Testis (tissue), 2 donors: ENCODE data around the gene POLQ.

ENCODE experiments used
- POLR2A ChIP-seq: fragments of 450-650 bp; IDR thresholded peaks from one replicate; pipeline ENCODE4 v1.6.1; 2017; ENCODE audit warnings: antibody characterized with exemption, mild to moderate bottlenecking, moderate library complexity
- TF ChIP-seq, protein P1 (sequence below), 3 experiments: fragments of 450-650 bp in 2 of 3; fragments of 200-600 bp in 1 of 3; sonication (generic) in 1 of 3; IDR thresholded peaks; one replicate each; pipeline ENCODE4 v1.5.1; 2016 to 2019; ENCODE audit warnings: antibody characterized with exemption in 3 of 3, mild to moderate bottlenecking in 2 of 3, moderate library complexity in 1 of 3

DNA sequence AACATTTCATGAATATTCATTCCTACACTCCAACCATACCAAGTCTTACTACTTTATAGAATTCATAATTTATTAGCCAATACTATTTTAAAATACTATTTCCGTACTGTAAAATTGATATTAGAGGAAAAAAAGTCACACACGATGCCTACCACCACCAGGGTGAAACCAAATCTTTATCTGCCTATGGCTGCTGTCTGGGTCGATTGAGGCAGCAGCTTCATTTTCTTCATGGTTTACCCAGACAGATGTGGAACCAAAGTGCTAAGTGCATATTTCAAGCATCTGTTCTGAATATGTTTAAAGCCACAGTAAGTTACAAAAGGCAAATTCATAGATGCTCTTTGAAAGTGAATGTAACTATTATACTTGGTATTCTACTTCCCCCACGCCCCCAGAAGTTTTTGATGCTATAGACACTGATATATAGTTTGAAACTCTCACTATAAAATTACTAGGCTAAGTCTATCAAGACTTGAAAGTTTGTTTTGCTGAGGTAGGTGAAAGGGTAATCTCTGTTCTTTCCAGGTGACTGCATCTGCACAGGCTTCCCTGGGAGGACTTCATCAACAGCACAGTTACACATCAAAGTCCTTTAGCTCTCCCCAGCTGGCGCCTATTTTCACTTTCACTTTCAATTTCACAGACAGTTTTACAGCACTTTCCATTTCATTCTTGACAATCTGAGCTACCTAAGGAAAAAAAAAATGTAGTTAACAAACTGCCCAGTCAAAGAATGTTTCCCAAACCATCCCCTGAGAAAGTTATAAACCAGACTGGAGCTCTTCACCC lies 113.9 kb downstream of the POLQ start:
- TF ChIP-seq, protein P1, sequence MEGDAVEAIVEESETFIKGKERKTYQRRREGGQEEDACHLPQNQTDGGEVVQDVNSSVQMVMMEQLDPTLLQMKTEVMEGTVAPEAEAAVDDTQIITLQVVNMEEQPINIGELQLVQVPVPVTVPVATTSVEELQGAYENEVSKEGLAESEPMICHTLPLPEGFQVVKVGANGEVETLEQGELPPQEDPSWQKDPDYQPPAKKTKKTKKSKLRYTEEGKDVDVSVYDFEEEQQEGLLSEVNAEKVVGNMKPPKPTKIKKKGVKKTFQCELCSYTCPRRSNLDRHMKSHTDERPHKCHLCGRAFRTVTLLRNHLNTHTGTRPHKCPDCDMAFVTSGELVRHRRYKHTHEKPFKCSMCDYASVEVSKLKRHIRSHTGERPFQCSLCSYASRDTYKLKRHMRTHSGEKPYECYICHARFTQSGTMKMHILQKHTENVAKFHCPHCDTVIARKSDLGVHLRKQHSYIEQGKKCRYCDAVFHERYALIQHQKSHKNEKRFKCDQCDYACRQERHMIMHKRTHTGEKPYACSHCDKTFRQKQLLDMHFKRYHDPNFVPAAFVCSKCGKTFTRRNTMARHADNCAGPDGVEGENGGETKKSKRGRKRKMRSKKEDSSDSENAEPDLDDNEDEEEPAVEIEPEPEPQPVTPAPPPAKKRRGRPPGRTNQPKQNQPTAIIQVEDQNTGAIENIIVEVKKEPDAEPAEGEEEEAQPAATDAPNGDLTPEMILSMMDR (IDR thresholded peaks at IDR 0.05) = no peak
- TF ChIP-seq POLR2A = no peak
